Measurements from ENCODE around the gene SNAPC5.

Gene SNAPC5

DNA sequence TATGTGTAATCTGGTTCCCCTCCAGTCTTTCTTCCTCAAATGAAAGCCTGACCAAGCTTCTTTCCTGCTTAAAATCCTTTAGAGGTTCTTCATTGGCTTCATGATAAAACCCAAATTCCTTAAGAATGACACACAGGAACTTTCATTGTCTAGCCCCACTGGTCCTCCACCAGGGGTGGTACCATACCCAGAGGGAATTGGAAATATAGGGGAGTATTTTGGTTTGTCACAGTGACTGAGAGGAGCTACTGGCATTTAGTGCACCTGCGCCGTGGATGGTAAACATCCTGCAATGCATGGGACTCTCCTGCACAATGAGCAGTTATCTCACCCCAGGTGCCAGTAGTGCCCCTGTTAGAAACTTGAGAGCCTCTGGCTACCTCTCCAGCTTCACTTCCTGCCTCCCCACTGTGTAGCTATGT, 18.4 kb upstream of the SNAPC5 start:
- ChIA-PET CTCF (interaction anchor here (1.5 kb wide), 1 partner anchor 18 kb away, joined by 6 read pairs; the partner anchor contains the start of gene SNAPC5), POLR2A (no interaction called here)
- DNase-seq (ENCODE audit: extremely low spot score) = no peak
- TF ChIP-seq, protein P1, sequence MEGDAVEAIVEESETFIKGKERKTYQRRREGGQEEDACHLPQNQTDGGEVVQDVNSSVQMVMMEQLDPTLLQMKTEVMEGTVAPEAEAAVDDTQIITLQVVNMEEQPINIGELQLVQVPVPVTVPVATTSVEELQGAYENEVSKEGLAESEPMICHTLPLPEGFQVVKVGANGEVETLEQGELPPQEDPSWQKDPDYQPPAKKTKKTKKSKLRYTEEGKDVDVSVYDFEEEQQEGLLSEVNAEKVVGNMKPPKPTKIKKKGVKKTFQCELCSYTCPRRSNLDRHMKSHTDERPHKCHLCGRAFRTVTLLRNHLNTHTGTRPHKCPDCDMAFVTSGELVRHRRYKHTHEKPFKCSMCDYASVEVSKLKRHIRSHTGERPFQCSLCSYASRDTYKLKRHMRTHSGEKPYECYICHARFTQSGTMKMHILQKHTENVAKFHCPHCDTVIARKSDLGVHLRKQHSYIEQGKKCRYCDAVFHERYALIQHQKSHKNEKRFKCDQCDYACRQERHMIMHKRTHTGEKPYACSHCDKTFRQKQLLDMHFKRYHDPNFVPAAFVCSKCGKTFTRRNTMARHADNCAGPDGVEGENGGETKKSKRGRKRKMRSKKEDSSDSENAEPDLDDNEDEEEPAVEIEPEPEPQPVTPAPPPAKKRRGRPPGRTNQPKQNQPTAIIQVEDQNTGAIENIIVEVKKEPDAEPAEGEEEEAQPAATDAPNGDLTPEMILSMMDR (IDR thresholded peaks at IDR 0.05; ENCODE audit: control extremely low read depth, extremely low read depth, low read depth, missing control alignments) = no peak

DNA sequence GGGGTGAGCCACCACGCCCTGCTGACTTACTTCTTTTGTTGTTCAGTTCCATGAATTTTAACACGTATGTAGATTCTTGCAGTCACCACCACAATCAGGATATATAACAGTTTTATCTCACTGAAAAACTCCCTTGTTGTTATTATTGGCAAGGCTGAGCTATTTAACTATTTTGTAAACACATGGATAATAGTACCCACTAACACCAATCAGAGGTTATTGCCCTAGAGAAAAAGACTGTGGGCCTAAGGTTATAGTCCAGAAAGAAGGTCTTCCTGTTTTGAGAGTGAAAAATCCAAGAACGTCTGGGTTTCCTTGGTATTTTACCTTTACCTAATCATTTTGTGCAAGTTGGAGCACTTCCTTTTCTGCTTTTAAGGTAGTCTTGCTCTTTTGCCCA, 17.0 kb upstream of the SNAPC5 start:
- CTCF ChIA-PET = no interaction called here
- no peak for DNase-seq (ENCODE audit: extremely low spot score)
- POLR2A ChIA-PET = no interaction called here
- TF ChIP-seq, protein P1 (IDR thresholded peaks at IDR 0.05; ENCODE audit: control extremely low read depth, extremely low read depth, low read depth, missing control alignments) = no peak

DNA sequence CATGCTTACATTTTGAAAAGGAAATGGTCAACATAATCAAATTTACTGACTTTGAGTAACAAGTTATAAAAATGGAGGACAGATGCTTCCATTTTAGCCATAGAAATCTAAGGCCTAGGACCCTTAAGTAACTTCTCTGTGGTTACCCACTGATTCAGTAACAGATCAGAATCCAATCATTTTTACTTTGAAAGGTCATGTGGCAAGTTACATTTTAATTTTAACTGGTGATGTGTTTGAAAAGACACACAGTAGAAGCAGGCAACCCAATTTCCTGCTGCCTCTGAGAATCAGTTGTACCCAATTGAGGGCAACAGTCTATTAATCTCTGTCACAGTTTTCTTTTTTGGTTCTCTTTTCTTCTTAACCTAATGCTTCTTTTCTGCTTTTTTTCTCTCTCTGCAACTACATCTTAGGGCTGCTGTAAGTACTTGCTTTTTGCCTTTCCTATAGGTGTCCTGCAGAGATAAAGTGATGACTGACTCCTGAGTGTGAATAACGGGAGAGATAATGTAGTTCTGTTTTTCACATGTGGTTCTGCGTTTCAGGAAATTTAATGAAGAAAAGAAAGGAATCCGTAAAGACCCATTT, 10.8 kb upstream of the SNAPC5 start:
- POLR2A ChIA-PET = no interaction called here
- CTCF ChIA-PET = interaction anchor here (1.4 to 3.0 kb wide), 2 partner anchors 11 to 17 kb away, joined by 3 to 18 read pairs; partner anchors contain the start of gene SNAPC5

DNA sequence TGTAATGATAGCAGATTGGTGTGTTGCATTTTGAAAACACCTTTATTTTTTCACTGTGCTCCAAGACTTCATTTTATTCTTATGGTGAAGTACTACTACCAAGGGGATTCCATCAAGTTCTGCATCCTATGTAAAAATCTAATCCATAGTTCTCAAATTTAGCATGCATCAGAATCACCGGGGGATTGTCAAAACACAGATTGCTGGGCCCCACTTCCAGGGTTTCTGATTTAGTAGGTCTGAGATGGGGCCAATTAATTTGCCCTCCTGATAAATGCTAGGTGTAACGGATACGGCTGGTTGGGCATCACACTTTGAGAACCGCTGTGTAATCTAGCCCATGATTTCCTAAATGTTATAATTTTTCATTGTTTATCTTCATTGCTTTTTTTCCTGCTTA, 8.3 kb upstream of the SNAPC5 start:
- CTCF ChIA-PET = interaction anchor here (1.2 to 3.0 kb wide), 3 partner anchors 8 to 31 kb away, joined by 3 to 18 read pairs (median 4); partner anchors contain the start of gene SNAPC5
- no peak for DNase-seq (ENCODE audit: extremely low spot score)
- TF ChIP-seq, protein P1 (IDR thresholded peaks at IDR 0.05; ENCODE audit: control extremely low read depth, extremely low read depth, low read depth, missing control alignments) = no peak
- POLR2A ChIA-PET = no interaction called here

More for the DNA sequence above, 10.8 kb upstream of the SNAPC5 start:
- DNase-seq (ENCODE audit: extremely low spot score) = no peak
- TF ChIP-seq, protein P1 (IDR thresholded peaks at IDR 0.05; ENCODE audit: control extremely low read depth, extremely low read depth, low read depth, missing control alignments) = no peak

DNA sequence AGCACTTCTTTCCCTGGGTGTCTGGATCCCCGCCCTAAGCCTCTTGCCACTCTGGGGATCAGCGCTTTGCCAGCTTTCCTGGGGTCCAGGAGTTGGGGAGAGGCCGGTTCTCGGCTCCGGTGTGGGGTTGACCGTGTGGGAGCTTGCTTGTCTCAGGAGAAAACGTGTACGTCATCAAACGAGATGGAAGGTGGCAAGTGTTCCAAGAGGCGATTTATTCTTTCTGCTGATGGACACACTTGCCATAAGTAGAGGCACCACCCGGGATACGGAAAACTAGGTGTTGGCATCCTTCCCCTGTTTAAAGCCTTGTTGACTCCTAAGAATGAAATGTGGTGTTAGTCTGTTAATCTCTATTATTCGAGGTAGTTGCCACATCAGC, 7.9 kb upstream of the SNAPC5 start:
- DNase-seq (ENCODE audit: extremely low spot score) = no peak
- POLR2A ChIA-PET = interaction anchor here (0.6 to 1.0 kb wide), 2 partner anchors 11 to 116 kb away, joined by 4 to 5 read pairs; no protein-coding TSS in a partner anchor
- CTCF ChIA-PET = interaction anchor here (1.0 to 3.0 kb wide), 3 partner anchors 8 to 93 kb away, joined by 3 to 18 read pairs (median 3); partner anchors contain the start of gene SNAPC5
- TF ChIP-seq, protein P1 (IDR thresholded peaks at IDR 0.05; ENCODE audit: control extremely low read depth, extremely low read depth, low read depth, missing control alignments) = no peak

GRCh38 chr15:66504563-66505429, 7.2 kb upstream of the SNAPC5 start, which contains the start of the genes RPL4 and ZWILCH:
Gene RPL4 (minus strand): TSS chr15:66504855. CDS start chr15:66504790, 65 bp downstream.
Gene ZWILCH (plus strand): TSS chr15:66505326. CDS start chr15:66505339, 13 bp downstream.
- ChIA-PET CTCF (interaction anchor here (1.0 to 1.2 kb wide), 2 partner anchors 30 to 92 kb away, joined by 3 read pairs; no protein-coding TSS in a partner anchor), POLR2A (interaction anchor here (0.6 to 1.0 kb wide), 2 partner anchors 10 to 116 kb away, joined by 4 to 5 read pairs; no protein-coding TSS in a partner anchor)
- TF ChIP-seq, protein P1 (IDR thresholded peaks at IDR 0.05; ENCODE audit: control extremely low read depth, extremely low read depth, low read depth, missing control alignments) = no peak
- DNase-seq (ENCODE audit: extremely low spot score) = peak; percentile 81

All from GM10248 (cell line).